Lung (tissue), 12 donors: ENCODE results near the gene ATP13A1. TPM values are rescaled to one million over a fixed set of nuclear protein-coding genes. Genes with fewer than 3 reads are reported as not detected.

Experiments
- ATAC-seq: fragments of 200-7000 bp; cut with Tn5 transposase; one replicate; pipeline ENCODE4 v1.9.1; 2020; ENCODE audit warnings: moderate number of reproducible peaks; ENCODE audit not compliant: insufficient read depth, low FRiP score
- DNase-seq, 3 donors: peaks; one replicate each; pipeline ENCODE4 v3.0.0-alpha.2; 2013 to 2017
- H3K27ac ChIP-seq, 2 donors: one replicate each; pipeline ENCODE4 v1.5.1; 2013; ENCODE audit warnings: mild to moderate bottlenecking in 2 of 2, moderate library complexity in 2 of 2, control low read depth in 1 of 2, inconsistent platforms in 1 of 2, low read depth in 1 of 2, low read length in 1 of 2
- H3K27me3 ChIP-seq, 3 donors: one replicate each; pipeline ENCODE4 v1.5.1; 2013; ENCODE audit warnings: low read length in 2 of 3; ENCODE audit not compliant: control insufficient read depth in 3 of 3, insufficient read depth in 3 of 3
- H3K36me3 ChIP-seq, 4 donors: one replicate each; pipeline ENCODE4 v1.5.1; 2013; ENCODE audit warnings: low read length in 4 of 4, mild to moderate bottlenecking in 1 of 4, moderate library complexity in 1 of 4; ENCODE audit not compliant: control insufficient read depth in 4 of 4, insufficient read depth in 4 of 4
- H3K4me1 ChIP-seq, 5 donors: one replicate each; pipeline ENCODE4 v1.5.1; 2013; ENCODE audit warnings: low read length in 5 of 5, mild to moderate bottlenecking in 2 of 5, moderate library complexity in 1 of 5; ENCODE audit not compliant: control insufficient read depth in 5 of 5, insufficient read depth in 5 of 5
- H3K4me3 ChIP-seq: one replicate; pipeline ENCODE4 v1.5.1; 2013; ENCODE audit warnings: mild to moderate bottlenecking, control low read depth, moderate library complexity
- H3K9ac ChIP-seq, 2 donors: one replicate each; pipeline ENCODE4 v1.5.1; 2013; ENCODE audit warnings: low read length in 2 of 2, control low read depth in 1 of 2; ENCODE audit not compliant: insufficient read depth in 1 of 2
- H3K9me3 ChIP-seq, 4 donors: one replicate each; pipeline ENCODE4 v1.5.1; 2013; ENCODE audit warnings: low read length in 3 of 4, mild to moderate bottlenecking in 1 of 4, moderate library complexity in 1 of 4; ENCODE audit not compliant: control insufficient read depth in 4 of 4, insufficient read depth in 3 of 4
- WGBS, 2 donors: extraction: QIAGEN DNeasy Blood & Tissue Kit; methylation state at CpG; one replicate each; pipeline ENCODE4 v1.1.7; 2013; 5-methylcytosine and 5-hydroxymethylcytosine counted together
- polyA plus RNA-seq, 2 donors: library from polyadenylated mRNA; stranded (reverse); fragments of 200-250 nt; gene quantifications; one replicate each; pipeline ENCODE4 v1.2.1, GENCODE V29; 2013
- total RNA-seq, 2 donors: library from RNA; depleted of rRNA in 1 of 2; stranded (reverse); fragments of >200 nt in 1 of 2; gene quantifications; one replicate each; pipeline ENCODE4 v1.2.1, GENCODE V29; 2014 to 2021
- TF ChIP-seq, protein P1 (sequence below): IDR thresholded peaks from 2 replicates; pipeline ENCODE4 v1.5.1; 2012; ENCODE audit warnings: mild to moderate bottlenecking; ENCODE audit errors: control extremely low read depth, extremely low read depth
- donor health status: control.
- donor health status: control.
- donor health status: Bipolar disorder and iron deficiency.
- donor health status: healthy.
- donor health status: DM: yes; HTN: yes; CAD: no.

The ATP13A1 gene
- total and polyA plus RNA-seq, 4 donors, result 35.7 to 70.4 (median 41.6) TPM

DNA sequence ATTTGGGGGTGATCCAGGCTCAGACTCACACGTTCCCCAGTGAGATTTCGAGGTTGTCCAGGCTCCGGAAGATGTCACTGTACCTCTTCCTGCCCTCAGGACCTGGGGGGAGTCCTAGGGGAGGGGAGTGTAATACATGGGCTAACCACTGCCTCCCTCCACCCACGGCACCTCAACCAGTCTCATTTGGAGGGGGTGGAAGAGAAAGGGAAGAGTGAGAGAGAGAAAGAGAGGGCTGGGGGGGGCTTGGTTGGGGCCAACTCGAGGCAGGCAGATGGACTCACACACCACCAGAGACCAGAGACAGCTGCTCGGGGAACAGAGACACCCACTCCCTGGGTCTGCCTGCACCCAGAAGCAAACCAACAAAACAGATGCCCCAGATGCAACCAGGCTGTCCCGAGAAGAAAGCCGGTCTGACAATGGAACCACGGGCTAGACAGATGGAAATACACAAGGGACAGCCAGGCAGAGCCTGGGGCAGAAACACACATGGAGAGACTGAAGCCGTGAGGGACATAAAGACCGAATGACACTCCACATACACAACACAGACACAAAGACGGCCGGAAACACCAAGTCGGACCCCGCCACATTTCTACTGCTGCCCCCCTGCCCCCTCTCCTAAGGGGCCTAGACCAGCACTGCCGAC is 20.8 kb downstream of the ATP13A1 start:
- Histone ChIP-seq H3K27me3 (no peaks in the 10 kb centered on the region), H3K9ac (peak overlapping the region; percentile 49 to 62), H3K4me3 (peak overlapping the region; percentile 83), H3K36me3 (peaks cover 6 to 39% (median 16%) of the 10 kb centered on the region in 4 donors), H3K4me1 (peaks cover 0 to 13% (median 0%) of the 10 kb centered on the region in 5 donors), H3K27ac (peak overlapping the region in 1 of 2 donors; percentile 85), H3K9me3 (no peaks in the 10 kb centered on the region)
- 11 to 21% methylated on average over 16 of the region's 16 CpGs for WGBS, 2 donors
- TF ChIP-seq, protein P1, sequence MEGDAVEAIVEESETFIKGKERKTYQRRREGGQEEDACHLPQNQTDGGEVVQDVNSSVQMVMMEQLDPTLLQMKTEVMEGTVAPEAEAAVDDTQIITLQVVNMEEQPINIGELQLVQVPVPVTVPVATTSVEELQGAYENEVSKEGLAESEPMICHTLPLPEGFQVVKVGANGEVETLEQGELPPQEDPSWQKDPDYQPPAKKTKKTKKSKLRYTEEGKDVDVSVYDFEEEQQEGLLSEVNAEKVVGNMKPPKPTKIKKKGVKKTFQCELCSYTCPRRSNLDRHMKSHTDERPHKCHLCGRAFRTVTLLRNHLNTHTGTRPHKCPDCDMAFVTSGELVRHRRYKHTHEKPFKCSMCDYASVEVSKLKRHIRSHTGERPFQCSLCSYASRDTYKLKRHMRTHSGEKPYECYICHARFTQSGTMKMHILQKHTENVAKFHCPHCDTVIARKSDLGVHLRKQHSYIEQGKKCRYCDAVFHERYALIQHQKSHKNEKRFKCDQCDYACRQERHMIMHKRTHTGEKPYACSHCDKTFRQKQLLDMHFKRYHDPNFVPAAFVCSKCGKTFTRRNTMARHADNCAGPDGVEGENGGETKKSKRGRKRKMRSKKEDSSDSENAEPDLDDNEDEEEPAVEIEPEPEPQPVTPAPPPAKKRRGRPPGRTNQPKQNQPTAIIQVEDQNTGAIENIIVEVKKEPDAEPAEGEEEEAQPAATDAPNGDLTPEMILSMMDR, result no peak
- ATAC-seq (peak; percentile 3), DNase-seq (peak in 1 of 3 donors; percentile 41)

DNA sequence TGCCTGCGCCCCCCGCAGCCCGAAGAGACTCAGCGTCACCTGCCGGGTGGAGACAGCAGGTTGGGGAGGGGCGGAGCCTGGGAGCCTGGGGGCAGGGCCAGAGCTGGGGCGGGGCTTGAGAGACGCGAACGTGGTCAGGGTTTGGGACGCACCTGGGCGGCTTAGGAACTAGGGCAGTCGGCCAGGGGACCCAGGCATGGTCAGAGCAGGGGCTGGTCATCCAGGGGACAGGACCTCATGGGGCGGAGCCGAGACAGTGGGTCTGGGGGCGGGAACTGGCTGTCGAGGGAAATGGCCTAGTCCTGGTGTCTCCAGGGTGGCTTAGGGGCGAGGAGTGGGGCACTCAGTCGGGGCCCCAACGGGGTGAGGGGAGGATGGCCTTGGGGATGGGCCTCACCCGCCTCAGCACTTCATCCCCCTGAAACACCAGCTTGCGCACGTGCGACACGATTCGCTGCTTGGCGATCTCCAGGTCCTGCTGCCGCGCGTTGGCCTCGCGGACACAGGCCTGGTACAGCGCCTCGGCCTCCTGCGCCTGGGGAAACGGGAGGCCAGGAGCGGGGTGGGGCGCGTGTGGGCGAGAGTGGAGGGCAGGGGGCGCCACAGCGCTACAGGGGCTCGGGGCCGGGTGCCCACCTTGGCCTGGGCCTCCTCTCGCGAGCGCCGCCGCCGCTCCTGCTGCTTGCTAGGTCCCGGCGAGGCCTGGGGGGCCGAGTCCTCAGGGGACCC is 25.8 kb downstream of the ATP13A1 start:
- Histone ChIP-seq H3K9me3 (no peaks in the 10 kb centered on the region), H3K27ac (no peak overlapping the region), H3K4me3 (no peak overlapping the region), H3K9ac (no peak overlapping the region), H3K36me3 (peaks cover 0 to 40% (median 16%) of the 10 kb centered on the region in 4 donors), H3K27me3 (no peaks in the 10 kb centered on the region), H3K4me1 (peaks cover 0 to 3% (median 0%) of the 10 kb centered on the region in 5 donors)
- DNase-seq (no peak), ATAC-seq (no peak)
- 87 to 92% methylated on average over 53 of the region's 53 CpGs for WGBS, 2 donors
- TF ChIP-seq, protein P1, result no peak

DNA sequence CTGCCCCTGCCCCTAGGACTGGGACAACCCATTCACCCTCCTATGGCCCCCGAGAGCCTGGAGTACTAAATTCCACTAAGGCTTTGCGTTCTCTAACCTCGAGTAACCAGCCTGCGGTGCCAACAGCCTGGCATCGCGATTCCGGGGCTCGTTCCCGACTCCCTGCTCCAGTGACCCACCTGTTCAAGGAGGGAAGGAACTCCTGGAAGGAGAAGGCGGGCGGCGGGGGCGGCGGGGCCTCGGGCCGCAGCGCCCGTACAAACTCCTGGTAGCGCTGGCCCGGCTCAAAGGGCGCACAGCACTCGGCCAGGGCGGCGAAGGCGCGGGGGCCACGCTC is 26.3 kb downstream of the ATP13A1 start:
- DNase-seq (no peak), ATAC-seq (no peak)
- no peak overlapping the region for H3K27ac ChIP-seq
- no peak overlapping the region for H3K9ac ChIP-seq
- no peaks in the 10 kb centered on the region for H3K27me3 ChIP-seq
- H3K9me3 ChIP-seq, result no peaks in the 10 kb centered on the region
- 86 to 87% methylated on average over 27 of the region's 27 CpGs for WGBS, 2 donors
- no peaks in the 10 kb centered on the region for H3K4me1 ChIP-seq
- TF ChIP-seq, protein P1, result no peak
- H3K36me3 ChIP-seq, result peaks cover 0 to 40% (median 18%) of the 10 kb centered on the region in 4 donors
- no peak overlapping the region for H3K4me3 ChIP-seq
